ENCODE measurements around the gene TMIGD3.
"Not testable (repeated sequence)": the region's sequence is repeated elsewhere in the genome, so short reads cannot be mapped to it uniquely, and the experiment has no call there.

TMIGD3 gene

DNA sequence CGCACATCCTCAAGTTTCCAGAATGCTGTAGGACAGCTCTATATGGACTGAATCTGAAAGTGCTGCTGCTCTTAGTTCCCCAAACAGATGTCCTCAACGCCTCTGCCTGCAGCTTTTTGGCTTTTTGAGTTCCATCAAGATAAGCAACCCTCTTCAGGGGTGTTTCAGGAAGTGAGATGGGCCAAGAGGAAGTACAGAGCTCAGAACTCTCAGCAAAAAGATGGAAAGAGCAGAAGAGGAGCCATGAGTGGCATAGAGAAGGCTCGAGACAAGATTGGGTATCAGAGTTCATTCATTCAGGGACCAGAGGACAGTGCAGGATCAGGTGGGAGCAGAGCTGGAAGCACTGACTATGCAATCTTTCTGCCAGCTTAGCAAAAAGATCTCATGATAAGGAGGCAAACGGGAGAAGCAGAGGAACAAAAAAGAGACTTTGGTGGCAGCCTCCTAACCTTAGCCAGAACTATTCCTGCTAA lies at the start of gene TMIGD3, which contains the start of gene ADORA3:
Gene TMIGD3, minus strand, starts transcription at position 49 of the 476 bp plus-strand sequence. CDS start 279 bp downstream, outside the sequence.
Gene ADORA3, minus strand, starts transcription at position 49 of the 476 bp plus-strand sequence. CDS start 279 bp downstream, outside the sequence.
- no peak for DNase-seq (ENCODE audit: low spot score)

DNA sequence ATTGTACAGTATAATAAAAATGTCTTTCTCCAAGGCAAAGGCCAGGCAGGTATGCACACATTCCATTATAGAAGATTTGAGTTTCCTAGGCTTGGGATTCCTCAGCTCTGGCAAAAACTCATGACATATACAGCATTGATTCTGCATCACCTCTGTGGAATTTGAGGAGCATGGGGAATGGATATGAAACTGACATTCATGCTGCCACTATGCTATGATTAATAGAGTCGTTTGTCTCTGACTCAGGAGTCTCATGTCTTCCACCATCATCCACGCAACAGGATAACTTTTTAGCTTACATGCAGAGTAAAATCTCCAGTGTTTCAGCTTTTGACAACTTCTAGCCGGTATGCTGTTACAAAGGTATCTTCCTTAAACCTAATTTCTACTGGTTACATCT lies 49.8 kb upstream of the TMIGD3 start:
- no peak for DNase-seq (ENCODE audit: low spot score)

DNA sequence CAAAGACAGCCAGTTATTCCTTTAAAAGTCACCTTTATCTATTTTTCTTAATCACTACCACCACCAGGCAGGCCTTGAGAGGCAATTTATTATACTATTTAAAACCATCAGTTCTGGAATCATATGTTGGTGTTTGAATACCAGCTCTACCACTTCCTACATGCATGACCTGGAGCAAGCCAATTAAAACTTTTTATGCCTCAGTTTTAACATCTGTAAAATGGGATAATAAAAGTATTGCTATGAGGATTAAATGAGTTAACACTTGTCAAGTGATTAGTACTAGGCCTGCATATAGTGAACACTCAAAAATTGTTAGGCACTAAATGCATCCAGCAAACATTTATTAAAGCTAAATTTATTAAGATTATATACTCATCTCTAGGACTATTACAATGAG lies 49.2 kb upstream of the TMIGD3 start:
- no peak for DNase-seq (ENCODE audit: low spot score)

DNA sequence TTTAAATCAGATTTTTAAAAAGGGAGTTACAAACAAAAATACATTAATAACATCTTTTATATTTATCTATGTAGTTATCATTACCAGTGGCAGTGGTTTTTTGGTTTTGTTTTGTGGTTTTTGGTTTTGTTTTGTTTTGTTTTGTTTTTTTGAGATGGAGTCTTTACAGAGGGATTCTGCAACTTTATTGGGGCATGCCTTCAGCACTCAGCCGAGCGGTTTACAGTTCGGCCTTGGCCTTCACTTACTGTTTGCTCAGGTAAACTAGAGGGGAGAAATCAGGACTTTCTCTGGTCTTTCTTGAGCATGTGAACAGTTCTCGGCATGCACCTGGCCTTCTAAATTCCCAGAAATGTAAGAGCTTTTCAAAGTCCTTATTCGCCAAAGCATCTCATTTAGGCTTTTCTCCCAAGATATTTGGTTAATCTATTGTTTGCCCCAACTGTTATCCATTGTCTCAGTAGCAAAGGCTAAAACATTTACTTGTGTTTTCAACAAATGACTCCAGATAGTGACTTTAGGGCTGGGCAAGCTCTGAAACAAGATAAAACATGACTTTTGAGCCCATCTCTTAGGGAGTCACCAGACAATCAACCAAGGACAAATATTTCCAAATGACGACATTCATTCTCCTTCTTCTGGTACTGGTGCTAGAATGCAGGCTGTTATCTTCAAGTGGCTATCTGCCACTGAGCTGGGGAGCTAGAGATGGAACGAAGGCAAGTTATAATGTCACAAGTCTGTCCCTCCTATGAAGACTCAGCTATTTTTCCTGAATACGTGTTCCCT lies 48.4 kb upstream of the TMIGD3 start:
- DNase-seq (ENCODE audit: low spot score) = no peak

DNA sequence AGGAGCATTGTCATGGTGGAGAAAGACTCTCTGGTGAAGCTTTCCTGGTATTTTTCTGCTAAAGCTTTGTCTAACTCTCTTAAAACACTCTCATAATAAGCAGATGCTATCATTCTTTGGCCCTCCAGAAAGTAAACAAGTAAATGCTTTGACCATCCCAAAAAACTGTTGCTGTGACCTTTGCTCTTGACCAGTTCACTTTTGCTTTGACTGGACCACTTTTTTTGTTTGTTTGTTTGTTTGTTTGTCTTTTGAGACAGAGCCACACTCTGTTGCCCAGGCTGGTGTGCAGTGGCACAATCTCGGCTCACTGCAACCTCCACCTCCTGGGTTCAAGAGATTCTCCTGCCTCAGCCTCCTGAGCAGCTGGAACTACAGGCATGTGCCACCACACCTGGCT lies 44.4 kb upstream of the TMIGD3 start:
- not testable (repeated sequence) for DNase-seq (ENCODE audit: low spot score)

DNA sequence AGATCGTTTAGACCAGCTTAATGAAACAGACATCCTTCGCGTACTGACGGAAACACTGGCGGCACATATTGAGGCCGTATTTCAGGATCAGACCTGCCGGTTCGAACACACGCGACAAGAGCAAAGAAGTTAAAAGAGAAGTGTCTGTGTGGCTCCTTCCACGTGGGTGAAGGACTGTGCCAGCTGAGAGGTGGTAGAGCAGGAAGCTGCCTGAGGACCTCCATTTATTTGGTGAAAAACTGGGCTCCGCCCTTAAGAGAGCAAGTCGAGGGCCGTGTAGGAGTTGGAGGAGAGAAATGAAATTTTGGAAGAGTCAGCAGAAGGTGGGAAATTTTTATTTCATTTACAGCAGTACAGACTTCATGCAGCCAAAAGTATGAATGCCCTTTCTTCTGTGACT lies 38.8 kb upstream of the TMIGD3 start:
- DNase-seq (ENCODE audit: low spot score) = peak; percentile 51

DNA sequence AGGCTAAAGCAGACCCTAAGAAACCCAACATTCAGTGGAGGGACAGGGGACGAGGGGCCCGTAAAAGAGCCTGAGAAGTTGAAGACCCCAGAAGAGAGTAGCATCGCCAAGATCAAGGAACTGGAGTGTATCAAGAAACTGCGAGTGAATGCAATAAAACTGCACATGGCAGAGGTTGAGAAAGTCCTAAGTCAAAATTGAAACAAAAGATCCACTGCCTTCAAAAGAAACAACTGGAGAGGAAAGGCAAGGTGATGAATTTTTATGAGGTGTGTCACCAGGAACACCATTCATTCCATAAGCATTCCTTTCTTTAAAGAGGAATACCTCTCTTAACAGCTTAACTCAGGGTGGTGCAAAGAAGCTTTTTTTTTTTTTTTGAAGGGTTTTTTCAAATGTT lies 38.3 kb upstream of the TMIGD3 start:
- peak; percentile 68 for DNase-seq (ENCODE audit: low spot score)

DNA sequence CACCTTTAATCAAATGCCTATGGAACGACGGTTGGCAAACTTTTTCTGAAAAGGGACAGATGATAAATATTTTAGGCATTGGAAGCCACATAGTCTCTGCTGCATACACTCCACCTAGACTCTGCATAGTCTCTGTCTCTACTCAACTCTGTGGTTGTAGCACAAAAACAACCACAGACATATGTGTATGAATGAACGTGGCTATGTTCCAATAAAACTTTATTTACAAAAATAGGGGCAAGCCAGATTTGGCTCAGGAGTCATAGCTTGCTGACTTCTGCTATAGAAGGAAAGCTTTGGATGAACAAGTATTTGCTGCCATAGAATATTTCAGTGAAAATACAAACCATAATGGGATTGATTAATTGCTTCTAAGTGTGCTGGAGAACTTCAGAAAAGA lies 37.5 kb upstream of the TMIGD3 start:
- DNase-seq (ENCODE audit: low spot score) = no peak

DNA sequence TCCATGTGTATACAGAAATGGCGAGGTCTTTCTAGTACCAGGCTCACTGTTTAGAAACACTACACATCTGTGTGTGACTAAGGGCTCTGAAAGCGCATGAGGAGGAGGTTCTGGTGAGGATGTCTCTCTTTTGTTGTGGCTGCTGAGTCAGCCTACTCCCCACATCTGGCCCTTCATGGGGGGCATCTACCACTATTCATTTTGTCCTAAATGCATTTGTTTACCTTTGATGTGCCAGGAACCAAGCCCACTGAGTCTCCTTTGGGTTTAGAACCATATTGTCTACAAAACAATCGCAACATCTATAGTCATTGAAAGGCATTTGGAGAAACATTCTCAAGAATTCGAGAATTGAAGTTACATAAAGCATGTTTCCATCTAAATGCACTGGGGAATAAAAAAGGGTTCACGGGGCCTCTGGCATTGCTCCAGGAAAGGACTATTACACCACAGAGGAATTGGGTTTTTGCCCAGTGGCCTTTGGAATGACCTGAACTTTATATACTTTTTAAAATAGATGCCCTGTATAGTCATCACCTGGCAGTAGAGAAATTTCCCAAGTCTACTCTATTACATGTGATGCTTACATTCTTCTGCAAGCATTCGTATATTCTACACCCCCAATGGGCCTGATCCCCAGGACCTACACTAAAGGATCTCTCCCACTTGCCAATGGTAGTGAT lies 35.1 kb upstream of the TMIGD3 start:
- no peak for DNase-seq (ENCODE audit: low spot score)

DNA sequence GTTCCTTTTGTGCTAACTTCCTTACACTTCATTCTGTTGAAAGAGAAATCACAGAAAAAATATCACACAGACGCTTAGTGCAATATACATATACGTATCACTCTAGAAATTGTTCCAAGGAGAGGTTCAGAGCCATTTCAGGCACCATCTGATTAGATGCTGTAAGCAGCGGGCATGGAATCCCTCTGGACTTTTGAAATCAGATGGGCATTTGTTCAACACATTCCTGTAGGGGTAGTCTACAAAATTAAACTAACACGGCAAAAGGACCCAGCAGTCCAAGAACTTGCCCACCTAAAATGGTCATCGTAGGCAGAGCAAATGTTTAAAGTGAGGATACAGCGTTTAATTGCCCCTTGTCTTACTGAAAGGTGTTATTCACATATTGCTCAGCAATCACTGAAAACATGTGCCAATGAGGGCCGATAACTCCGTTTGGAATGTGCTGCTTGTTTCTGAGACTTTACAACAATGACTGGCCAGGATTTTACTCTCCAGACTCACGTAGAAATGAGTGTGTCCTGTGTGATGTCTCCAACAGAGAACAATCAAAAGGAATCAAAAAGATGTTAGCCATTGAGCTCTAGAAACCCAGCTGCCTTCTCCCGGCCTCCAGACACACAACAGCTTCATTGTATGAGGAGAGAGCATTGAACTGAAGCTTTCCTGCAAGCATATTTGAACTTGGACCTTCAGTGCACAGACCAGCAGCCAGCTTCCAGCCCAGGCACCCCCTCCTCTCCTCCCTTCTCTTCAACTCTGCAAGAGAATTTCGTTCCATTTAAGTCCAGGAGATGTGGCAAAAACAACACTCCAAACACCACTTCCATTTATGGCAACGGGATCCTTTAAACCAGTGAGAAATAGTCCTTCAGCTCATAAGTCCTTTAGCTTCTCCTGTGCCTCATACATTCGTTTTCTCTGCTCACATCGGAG lies 32.1 kb upstream of the TMIGD3 start:
- DNase-seq (ENCODE audit: low spot score) = no peak

DNA sequence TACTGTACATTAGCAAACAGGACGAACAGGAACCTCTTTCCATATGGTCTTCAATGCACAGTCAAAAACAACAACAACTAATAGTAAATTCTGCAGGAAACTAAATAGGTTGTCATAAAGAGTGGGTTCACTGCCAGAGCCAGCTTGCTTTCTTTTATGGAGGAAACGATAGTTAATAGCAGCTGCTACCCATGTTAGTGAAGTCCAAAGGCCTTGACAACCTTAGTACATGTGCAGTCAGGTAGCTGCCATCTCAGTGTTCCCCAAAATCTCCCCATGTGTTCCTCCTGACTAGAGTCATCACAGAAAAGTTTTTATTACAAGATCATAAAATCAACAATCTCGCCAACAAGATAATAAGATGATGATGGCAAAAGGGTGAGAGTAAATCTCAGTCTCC lies 16.6 kb upstream of the TMIGD3 start:
- no peak for DNase-seq (ENCODE audit: low spot score)

DNA sequence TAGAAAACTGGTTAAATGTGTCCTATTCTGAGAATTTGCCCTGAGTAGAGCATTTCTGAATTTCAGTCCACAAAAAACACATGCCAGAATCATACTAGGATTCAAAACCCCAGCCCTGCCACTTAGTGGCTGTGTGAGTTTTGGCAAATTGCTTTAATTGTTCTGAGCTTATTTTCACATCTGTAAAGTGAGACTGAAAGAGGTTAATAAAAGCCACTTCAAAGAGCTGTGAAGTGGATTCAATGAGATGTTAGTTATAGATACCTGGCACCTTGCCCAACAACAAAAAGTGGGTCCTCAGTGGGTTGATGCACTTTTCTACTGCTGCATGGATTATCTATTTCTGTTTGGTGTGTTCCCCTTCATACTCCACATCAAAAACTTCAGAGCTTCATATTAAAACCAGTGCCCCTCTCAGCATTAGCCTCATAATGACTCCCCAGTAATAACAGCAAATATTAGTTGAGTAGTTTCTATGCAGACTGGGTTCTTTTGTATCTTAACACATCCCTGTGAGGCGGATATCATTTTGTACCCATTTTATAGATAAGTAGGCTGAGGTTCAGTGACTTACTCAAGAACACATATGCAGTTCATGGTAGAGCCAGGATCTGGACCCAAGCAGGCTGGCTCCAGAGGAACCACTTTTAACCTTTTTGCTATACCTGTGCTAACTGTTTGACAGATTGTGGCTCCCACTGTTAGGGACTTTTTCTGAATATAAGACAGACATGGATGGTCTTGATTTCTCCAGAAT lies 14.2 kb upstream of the TMIGD3 start:
- DNase-seq (ENCODE audit: low spot score) = no peak

DNA sequence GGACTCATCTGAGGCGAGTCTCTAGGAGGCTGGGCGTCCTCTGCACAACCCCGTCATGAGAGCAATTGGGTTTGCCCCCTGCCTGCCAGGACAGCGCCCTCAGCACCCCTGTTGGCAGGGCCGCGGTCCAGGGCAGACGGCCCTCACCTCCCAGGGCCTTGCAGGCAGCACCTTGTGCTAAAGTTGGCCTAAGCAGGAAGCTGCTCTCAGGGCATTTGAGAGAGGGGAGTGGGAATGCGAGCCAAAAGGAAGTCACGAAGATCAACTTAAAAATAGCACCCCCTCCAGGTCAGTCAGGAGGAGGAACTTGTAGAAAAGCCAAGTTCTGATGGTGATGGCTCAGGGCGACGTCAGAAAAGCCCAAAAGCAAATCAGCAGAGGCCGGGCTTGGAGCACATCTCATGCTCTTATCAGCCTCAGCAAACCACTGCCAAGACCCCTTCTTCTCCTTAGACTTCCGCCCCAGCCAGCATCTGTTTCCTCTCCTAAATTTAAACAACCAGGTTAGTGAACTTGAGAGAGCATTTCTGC lies 12.6 kb upstream of the TMIGD3 start:
- peak; percentile 39 for DNase-seq (ENCODE audit: low spot score)

DNA sequence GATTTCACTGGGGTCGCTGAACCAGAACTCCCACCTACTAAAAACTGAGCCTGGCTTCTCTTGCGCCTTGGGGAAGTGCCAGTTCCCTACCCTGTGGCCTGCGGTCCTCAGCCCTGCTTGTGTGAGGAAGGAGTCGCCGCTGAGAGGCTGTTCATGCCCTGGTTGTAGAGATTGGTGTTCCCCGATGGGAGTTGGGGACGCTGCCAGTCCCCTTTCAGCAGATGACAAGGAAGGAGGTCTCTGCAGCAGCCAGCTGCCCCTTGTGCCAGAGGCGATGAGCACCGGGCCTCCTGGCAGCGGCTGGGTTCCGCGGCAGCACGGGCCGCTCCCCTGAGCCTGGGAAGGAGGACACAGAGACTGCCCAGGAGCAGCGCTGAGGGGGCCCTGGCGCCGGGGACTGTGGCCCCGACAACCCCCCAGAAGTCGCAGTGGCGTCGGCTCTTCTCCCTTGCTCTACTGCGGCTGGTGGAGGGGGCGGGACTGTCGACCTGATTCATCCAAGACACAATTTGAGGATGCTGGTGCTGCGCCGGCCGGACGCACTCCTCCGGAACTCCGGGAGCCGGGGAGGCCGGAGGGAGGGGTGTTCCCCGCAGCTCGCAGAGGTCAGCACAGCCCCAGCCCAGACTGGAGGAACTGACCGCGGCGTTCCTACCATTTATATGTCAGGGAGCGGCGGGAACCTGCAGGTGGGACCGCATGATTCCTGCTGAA lies 12.0 kb upstream of the TMIGD3 start:
- peak; percentile 21 for DNase-seq (ENCODE audit: low spot score)

DNA sequence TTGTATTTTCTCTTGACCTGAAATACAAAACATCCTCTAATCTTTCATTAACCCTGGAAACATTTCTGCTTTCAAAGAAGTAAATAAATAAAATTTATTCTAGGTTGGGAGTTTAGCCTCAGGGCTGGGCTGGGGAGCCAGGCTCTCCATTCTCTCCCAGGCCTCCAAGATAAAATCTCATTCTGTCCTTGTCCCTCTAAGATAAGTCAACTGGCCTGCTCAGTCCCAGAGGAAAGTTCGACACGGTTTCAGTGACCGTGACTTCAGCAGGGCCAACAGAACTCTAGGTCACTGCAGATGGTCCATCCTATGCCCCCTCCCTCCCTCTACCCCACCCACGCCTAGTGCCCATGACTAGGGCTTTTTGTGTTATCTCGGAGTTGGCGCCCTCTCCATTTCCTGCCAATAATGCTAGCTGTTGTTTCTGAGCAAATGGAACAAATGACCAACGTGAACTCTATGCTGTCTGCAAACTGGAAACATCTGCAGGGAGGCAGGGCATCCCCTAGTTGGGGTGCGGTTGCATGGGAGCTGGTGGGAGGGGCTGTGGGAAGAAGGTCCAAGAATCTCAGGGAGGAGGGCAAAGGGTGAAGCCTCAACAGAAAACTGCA lies 10.1 kb upstream of the TMIGD3 start:
- DNase-seq (ENCODE audit: low spot score) = no peak

DNA sequence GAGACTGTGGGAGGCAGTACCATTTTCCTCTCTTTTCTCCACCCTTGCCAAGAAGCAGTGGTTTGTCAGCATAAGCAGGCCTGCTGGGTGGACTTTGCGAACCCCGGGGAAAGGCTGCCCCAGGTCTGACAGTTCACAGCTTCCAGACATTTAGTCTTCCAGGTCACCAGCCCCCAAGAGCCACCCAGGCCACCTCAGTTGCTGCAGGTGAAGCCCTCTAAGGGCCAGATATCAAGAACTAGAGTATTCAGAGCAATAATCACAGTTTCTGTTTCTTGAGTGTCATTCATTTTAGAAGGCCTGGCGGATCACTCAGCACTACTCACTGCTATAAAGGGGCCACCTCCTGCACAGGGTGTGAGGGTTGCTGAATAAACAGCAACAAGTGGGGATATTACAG lies 9.5 kb upstream of the TMIGD3 start:
- no peak for DNase-seq (ENCODE audit: low spot score)

DNA sequence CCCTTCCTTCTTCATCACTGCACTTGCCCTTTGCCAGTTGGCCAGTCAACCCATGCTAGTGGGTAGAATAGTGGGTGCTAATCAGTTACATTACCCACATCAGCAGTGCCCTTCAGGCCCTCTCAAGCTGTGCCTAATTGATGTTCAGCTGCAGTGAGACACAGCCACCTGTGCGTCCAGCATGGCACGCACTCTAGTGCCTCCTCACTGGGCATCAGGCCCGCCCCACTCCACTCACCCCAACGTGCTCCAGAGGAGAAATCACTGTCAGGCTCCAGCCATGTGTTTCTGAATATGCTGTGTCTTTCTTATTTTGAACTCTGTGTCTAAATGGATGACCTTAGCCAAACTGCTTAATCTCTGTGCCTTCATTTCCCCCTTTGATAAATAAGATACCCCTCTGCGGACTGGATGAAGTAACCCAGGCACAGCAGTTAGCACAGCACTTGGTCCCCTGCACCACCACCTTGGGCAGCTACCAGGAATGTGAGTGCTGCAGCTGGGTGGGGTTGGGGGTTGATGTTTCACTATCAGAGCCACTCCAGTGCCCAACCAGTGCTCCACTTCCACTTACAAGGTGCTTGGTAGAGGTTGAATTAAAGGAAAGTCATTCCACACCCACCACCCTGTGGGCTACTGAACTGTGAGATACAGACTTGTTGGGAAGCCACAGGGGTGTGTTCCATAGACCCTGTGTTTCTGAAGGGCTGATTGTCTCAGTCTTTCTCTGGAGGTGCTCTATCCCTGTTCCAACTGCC lies 8.9 kb upstream of the TMIGD3 start:
- no peak for DNase-seq (ENCODE audit: low spot score)

DNA sequence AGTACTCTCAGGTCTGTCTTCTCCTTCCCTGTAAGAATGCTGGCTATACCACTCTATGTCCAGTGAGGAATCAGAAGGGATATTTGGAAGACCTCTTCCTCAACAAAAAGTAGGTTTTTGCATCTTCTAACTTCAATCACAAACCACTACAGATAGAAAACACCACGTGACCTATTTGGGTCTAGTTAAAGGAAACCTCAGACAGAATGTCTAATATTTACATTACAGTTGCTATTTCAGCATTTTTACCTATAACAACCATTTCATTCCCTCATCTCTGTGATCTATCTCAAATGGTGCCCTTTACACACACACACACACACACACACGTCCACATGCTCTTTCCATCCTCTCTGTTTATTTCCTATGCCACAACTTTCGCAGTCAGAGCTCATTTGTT lies 7.9 kb upstream of the TMIGD3 start:
- no peak for DNase-seq (ENCODE audit: low spot score)

DNA sequence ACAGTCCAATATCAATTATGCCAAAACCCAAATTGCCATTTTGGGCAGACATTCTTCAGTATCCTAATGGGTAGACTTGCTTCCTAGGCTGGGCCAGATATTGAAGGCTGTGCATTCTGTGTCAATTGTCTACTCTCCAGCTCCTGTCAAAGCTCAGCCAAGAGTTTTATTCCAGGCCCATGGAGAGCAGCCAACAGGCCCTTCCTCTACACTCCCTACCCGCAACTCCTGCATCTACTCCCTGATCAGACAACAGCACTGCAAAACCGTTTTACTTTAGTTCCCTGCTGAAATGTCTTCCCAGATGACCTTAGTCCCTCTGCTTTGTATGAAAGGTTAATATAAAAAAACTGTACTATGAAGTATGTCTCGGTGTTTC lies 6.6 kb upstream of the TMIGD3 start:
- DNase-seq (ENCODE audit: low spot score) = no peak
